Measurements from ENCODE around the gene SPINK14.

DNA sequence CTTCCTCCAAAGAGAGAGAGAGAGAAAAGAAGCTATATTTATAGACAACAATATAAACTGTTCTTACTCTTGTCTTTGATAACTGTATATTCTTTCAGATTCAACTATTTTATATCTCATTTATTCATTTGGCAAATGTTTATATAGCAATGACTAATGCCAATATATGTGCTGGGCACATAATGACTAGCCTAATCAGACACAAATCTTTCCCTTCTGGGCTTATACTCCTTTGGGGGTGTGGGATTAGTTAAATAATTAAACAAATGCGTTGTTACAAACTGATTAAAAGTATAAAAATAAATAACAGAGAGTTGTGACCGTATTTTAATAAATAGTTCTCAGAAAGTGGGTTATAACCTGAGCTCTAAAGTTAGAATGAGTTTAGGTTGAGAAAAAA lies 4.0 kb downstream of the SPINK14 start:
- TF ChIP-seq, protein P1, sequence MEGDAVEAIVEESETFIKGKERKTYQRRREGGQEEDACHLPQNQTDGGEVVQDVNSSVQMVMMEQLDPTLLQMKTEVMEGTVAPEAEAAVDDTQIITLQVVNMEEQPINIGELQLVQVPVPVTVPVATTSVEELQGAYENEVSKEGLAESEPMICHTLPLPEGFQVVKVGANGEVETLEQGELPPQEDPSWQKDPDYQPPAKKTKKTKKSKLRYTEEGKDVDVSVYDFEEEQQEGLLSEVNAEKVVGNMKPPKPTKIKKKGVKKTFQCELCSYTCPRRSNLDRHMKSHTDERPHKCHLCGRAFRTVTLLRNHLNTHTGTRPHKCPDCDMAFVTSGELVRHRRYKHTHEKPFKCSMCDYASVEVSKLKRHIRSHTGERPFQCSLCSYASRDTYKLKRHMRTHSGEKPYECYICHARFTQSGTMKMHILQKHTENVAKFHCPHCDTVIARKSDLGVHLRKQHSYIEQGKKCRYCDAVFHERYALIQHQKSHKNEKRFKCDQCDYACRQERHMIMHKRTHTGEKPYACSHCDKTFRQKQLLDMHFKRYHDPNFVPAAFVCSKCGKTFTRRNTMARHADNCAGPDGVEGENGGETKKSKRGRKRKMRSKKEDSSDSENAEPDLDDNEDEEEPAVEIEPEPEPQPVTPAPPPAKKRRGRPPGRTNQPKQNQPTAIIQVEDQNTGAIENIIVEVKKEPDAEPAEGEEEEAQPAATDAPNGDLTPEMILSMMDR (IDR thresholded peaks at IDR 0.05; ENCODE audit: poor library complexity, severe bottlenecking), result no peak
- no peak for TF ChIP-seq EZH2 (IDR thresholded peaks at IDR 0.05; ENCODE audit: borderline replicate concordance, insufficient read depth, low read length, poor library complexity, severe bottlenecking)
- TF ChIP-seq RAD21 (conservative IDR thresholded peaks at IDR 0.05), result no peak
- TF ChIP-seq, protein P2, sequence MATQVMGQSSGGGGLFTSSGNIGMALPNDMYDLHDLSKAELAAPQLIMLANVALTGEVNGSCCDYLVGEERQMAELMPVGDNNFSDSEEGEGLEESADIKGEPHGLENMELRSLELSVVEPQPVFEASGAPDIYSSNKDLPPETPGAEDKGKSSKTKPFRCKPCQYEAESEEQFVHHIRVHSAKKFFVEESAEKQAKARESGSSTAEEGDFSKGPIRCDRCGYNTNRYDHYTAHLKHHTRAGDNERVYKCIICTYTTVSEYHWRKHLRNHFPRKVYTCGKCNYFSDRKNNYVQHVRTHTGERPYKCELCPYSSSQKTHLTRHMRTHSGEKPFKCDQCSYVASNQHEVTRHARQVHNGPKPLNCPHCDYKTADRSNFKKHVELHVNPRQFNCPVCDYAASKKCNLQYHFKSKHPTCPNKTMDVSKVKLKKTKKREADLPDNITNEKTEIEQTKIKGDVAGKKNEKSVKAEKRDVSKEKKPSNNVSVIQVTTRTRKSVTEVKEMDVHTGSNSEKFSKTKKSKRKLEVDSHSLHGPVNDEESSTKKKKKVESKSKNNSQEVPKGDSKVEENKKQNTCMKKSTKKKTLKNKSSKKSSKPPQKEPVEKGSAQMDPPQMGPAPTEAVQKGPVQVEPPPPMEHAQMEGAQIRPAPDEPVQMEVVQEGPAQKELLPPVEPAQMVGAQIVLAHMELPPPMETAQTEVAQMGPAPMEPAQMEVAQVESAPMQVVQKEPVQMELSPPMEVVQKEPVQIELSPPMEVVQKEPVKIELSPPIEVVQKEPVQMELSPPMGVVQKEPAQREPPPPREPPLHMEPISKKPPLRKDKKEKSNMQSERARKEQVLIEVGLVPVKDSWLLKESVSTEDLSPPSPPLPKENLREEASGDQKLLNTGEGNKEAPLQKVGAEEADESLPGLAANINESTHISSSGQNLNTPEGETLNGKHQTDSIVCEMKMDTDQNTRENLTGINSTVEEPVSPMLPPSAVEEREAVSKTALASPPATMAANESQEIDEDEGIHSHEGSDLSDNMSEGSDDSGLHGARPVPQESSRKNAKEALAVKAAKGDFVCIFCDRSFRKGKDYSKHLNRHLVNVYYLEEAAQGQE (IDR thresholded peaks at IDR 0.05; ENCODE audit: borderline replicate concordance), result no peak
- TF ChIP-seq TAF1 (IDR thresholded peaks at IDR 0.05; ENCODE audit: low read depth), result no peak
- TF ChIP-seq POLR2AphosphoS5 (IDR thresholded peaks at IDR 0.05), result no peak
- no peak for TF ChIP-seq MXI1 (conservative IDR thresholded peaks at IDR 0.05; ENCODE audit: poor library complexity, severe bottlenecking)
- no peak for TF ChIP-seq EP300 (conservative IDR thresholded peaks at IDR 0.05; ENCODE audit: poor library complexity, severe bottlenecking)
